WTC11 (cell line): ENCODE measurements around the gene HJURP. TPM values are rescaled to one million over a fixed set of nuclear protein-coding genes. Genes with fewer than 3 reads are reported as not detected.

ENCODE experiments used
- ATAC-seq: fragments of 200-7000 bp; cut with Tn5 transposase; 2 replicates; pipeline ENCODE4 v1.10.0; 2021; ENCODE audit warnings: mild to moderate bottlenecking, moderate library complexity
- CTCF ChIA-PET: fragments of 300-600 bp; sonication (Branson Sonifier 250); formaldehyde crosslinking; loops from one replicate; lab custom pipeline; 2021; ENCODE audit warnings: antibody characterized with exemption; lab: Charles Lee
- POLR2A ChIA-PET: fragments of 350-600 bp; sonication (Branson Sonifier 250); formaldehyde crosslinking; loops from one replicate; lab custom pipeline; 2021; ENCODE audit warnings: antibody characterized with exemption; lab: Charles Lee
- DNase-seq: peaks from one replicate; pipeline ENCODE4 v3.0.0; 2021; ENCODE audit warnings: low spot score
- H3K27ac Mint-ChIP-seq: 2 replicates; pipeline ENCODE4 v1.8.0; 2021; ENCODE audit warnings: mixed read lengths
- H3K27me3 Mint-ChIP-seq: 2 replicates; pipeline ENCODE4 v1.8.0; 2021; ENCODE audit warnings: low read depth, mild to moderate bottlenecking, moderate library complexity, mixed read lengths
- H3K36me3 Mint-ChIP-seq: 2 replicates; pipeline ENCODE4 v1.8.0; 2021; ENCODE audit warnings: mixed read lengths
- H3K4me1 Mint-ChIP-seq: 2 replicates; pipeline ENCODE4 v1.8.0; 2022; ENCODE audit warnings: mixed read lengths
- H3K4me3 Mint-ChIP-seq: 2 replicates; pipeline ENCODE4 v1.8.0; 2021; ENCODE audit warnings: mild to moderate bottlenecking, moderate library complexity, mixed read lengths
- H3K9me3 Mint-ChIP-seq: 2 replicates; pipeline ENCODE4 v1.8.0; 2021; ENCODE audit warnings: mixed read lengths
- AR ChIP-seq: fragments of 250-450 bp; sonication (Bioruptor Pico); IDR thresholded peaks from 2 replicates; pipeline ENCODE4 v1.9.0; 2021; ENCODE audit warnings: mild to moderate bottlenecking
- CTCF ChIP-seq: fragments of 200-600 bp; IDR thresholded peaks from 2 replicates; pipeline ENCODE4 v1.8.0; 2022; ENCODE audit warnings: antibody characterized with exemption
- E2F1 ChIP-seq: sonication (generic); formaldehyde crosslinking; IDR thresholded peaks from 2 replicates; pipeline ENCODE4 v1.8.0; 2022; ENCODE audit warnings: mild to moderate bottlenecking, missing genetic modification reagents
- GABPB1 ChIP-seq: sonication (generic); formaldehyde crosslinking; IDR thresholded peaks from 2 replicates; pipeline ENCODE4 v1.8.1; 2023; ENCODE audit warnings: mild to moderate bottlenecking, missing genetic modification reagents
- KAT7 ChIP-seq: sonication (generic); formaldehyde crosslinking; IDR thresholded peaks from 2 replicates; pipeline ENCODE4 v1.8.1; 2023; ENCODE audit warnings: missing genetic modification reagents, mild to moderate bottlenecking, borderline replicate concordance
- MYBL2 ChIP-seq: sonication (generic); formaldehyde crosslinking; IDR thresholded peaks from 2 replicates; pipeline ENCODE4 v1.8.1; 2023; ENCODE audit warnings: mild to moderate bottlenecking, moderate library complexity, missing genetic modification reagents
- NFYB ChIP-seq: sonication (generic); formaldehyde crosslinking; conservative IDR thresholded peaks from 2 replicates; pipeline ENCODE4 v1.8.0; 2022; ENCODE audit warnings: low read depth, missing genetic modification reagents
- SOX15 ChIP-seq: fragments of 250-450 bp; sonication (Bioruptor Pico); IDR thresholded peaks from 2 replicates; pipeline ENCODE4 v1.9.0; 2021; ENCODE audit warnings: mild to moderate bottlenecking
- TCF7 ChIP-seq: sonication (generic); formaldehyde crosslinking; IDR thresholded peaks from 2 replicates; pipeline ENCODE4 v1.8.0; 2022; ENCODE audit warnings: mild to moderate bottlenecking, low read depth, missing genetic modification reagents, moderate library complexity
- USF1 ChIP-seq: sonication (generic); formaldehyde crosslinking; IDR thresholded peaks from 2 replicates; pipeline ENCODE4 v1.8.0; 2022; ENCODE audit warnings: mild to moderate bottlenecking, missing genetic modification reagents
- ZNF121 ChIP-seq: sonication (generic); formaldehyde crosslinking; IDR thresholded peaks from 2 replicates; pipeline ENCODE4 v1.8.0; 2023; ENCODE audit warnings: missing genetic modification reagents
- ZNF416 ChIP-seq: fragments of 250-450 bp; sonication (Bioruptor Pico); IDR thresholded peaks from 2 replicates; pipeline ENCODE4 v1.9.0; 2021; ENCODE audit warnings: mild to moderate bottlenecking, inconsistent platforms
- total RNA-seq: library from RNA; stranded (reverse); gene quantifications from 3 replicates; pipeline ENCODE4 v1.2.3, GENCODE V29; 2021
- TF ChIP-seq, protein P1 (sequence below): sonication (generic); formaldehyde crosslinking; IDR thresholded peaks from 2 replicates; pipeline ENCODE4 v1.8.0; 2023; ENCODE audit warnings: mild to moderate bottlenecking, missing genetic modification reagents
- TF ChIP-seq, protein P2 (sequence below): sonication (generic); formaldehyde crosslinking; IDR thresholded peaks from 2 replicates; pipeline ENCODE4 v1.8.0; 2022; ENCODE audit warnings: mild to moderate bottlenecking, missing genetic modification reagents
- TF ChIP-seq, protein P3 (sequence below): sonication (generic); formaldehyde crosslinking; IDR thresholded peaks from 2 replicates; pipeline ENCODE4 v1.8.1; 2022; ENCODE audit warnings: mild to moderate bottlenecking, missing genetic modification reagents, moderate library complexity, borderline replicate concordance

Gene HJURP
- total RNA-seq, 1 experiment from 2014 or later: 83.7 TPM

GRCh38 chr2:233816334-233816733 lies 38.0 kb downstream of the HJURP start (continued):
- TF ChIP-seq, protein P1, sequence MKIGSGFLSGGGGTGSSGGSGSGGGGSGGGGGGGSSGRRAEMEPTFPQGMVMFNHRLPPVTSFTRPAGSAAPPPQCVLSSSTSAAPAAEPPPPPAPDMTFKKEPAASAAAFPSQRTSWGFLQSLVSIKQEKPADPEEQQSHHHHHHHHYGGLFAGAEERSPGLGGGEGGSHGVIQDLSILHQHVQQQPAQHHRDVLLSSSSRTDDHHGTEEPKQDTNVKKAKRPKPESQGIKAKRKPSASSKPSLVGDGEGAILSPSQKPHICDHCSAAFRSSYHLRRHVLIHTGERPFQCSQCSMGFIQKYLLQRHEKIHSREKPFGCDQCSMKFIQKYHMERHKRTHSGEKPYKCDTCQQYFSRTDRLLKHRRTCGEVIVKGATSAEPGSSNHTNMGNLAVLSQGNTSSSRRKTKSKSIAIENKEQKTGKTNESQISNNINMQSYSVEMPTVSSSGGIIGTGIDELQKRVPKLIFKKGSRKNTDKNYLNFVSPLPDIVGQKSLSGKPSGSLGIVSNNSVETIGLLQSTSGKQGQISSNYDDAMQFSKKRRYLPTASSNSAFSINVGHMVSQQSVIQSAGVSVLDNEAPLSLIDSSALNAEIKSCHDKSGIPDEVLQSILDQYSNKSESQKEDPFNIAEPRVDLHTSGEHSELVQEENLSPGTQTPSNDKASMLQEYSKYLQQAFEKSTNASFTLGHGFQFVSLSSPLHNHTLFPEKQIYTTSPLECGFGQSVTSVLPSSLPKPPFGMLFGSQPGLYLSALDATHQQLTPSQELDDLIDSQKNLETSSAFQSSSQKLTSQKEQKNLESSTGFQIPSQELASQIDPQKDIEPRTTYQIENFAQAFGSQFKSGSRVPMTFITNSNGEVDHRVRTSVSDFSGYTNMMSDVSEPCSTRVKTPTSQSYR (CRISPR knock-in tag): no peak
- TF ChIP-seq, protein P2, sequence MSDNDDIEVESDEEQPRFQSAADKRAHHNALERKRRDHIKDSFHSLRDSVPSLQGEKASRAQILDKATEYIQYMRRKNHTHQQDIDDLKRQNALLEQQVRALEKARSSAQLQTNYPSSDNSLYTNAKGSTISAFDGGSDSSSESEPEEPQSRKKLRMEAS: no peak
- TF ChIP-seq TCF7 (CRISPR knock-in tag) (no peak), KAT7 (no peak), GABPB1 (no peak), USF1 (no peak), CTCF (no peak), ZNF121 (CRISPR knock-in tag) (no peak), ZNF416 (CRISPR knock-in tag) (no peak), NFYB (CRISPR knock-in tag) (no peak), AR (CRISPR knock-in tag) (no peak), SOX15 (CRISPR knock-in tag) (no peak)

- TF ChIP-seq ZNF121 (CRISPR knock-in tag) (no peak), MYBL2 (CRISPR knock-in tag) (no peak), E2F1 (CRISPR knock-in tag) (no peak)
- TF ChIP-seq, protein P2: no peak
- TF ChIP-seq, protein P3, sequence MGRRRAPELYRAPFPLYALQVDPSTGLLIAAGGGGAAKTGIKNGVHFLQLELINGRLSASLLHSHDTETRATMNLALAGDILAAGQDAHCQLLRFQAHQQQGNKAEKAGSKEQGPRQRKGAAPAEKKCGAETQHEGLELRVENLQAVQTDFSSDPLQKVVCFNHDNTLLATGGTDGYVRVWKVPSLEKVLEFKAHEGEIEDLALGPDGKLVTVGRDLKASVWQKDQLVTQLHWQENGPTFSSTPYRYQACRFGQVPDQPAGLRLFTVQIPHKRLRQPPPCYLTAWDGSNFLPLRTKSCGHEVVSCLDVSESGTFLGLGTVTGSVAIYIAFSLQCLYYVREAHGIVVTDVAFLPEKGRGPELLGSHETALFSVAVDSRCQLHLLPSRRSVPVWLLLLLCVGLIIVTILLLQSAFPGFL (CRISPR knock-in tag): no peak
- Mint-ChIP-seq H3K36me3 (no peaks in the 10 kb centered on the region), H3K27me3 (no peaks in the 10 kb centered on the region), H3K27ac (no peak overlapping the region), H3K4me3 (no peak overlapping the region), H3K4me1 (no peaks in the 10 kb centered on the region), H3K9me3 (peaks cover 7% of the 10 kb centered on the region; the same call in 1 of the 2 replicates)
- ATAC-seq: no peak
- CTCF ChIA-PET: no interaction called here
- POLR2A ChIA-PET: no interaction called here
- no peak for DNase-seq
Observed at GRCh38 chr2:233815861-233816260, 38.5 kb downstream of the HJURP start.
